ENCODE results near the gene GIGYF2.

- TF ChIP-seq CTCF (IDR thresholded peaks at IDR 0.05; ENCODE audit: low read depth, low read length, missing input control), result no peak
- TF ChIP-seq REST (IDR thresholded peaks at IDR 0.05), result no peak
- no peak for TF ChIP-seq RAD21 (IDR thresholded peaks at IDR 0.05)
- no peak for TF ChIP-seq SP1 (IDR thresholded peaks at IDR 0.05)
Measured at GRCh38 chr2:232794981-232795380, 97.8 kb downstream of the GIGYF2 start.
